GM10248 (cell line): ENCODE results near the gene ZSWIM6.

Source experiments
- CTCF ChIA-PET: fragments of 300-600 bp; sonication (Branson Sonifier 250); formaldehyde crosslinking; extraction: SDS; loops from one replicate; lab custom pipeline; 2021; ENCODE audit warnings: antibody characterized with exemption; lab: Yijun Ruan, JAX
- POLR2A ChIA-PET: fragments of 350-650 bp; sonication (Branson Sonifier 250); formaldehyde crosslinking; extraction: SDS; loops from one replicate; lab custom pipeline; 2020; ENCODE audit warnings: antibody characterized with exemption; lab: Yijun Ruan, JAX
- DNase-seq: peaks from one replicate; pipeline ENCODE4 v3.0.0; 2012; ENCODE audit errors: extremely low spot score
- TF ChIP-seq, protein P1 (sequence below): IDR thresholded peaks from 2 replicates; pipeline ENCODE4 v1.5.1; 2012; ENCODE audit warnings: mild to moderate bottlenecking, low read depth; ENCODE audit errors: extremely low read depth, missing control alignments, control extremely low read depth

The ZSWIM6 gene

DNA sequence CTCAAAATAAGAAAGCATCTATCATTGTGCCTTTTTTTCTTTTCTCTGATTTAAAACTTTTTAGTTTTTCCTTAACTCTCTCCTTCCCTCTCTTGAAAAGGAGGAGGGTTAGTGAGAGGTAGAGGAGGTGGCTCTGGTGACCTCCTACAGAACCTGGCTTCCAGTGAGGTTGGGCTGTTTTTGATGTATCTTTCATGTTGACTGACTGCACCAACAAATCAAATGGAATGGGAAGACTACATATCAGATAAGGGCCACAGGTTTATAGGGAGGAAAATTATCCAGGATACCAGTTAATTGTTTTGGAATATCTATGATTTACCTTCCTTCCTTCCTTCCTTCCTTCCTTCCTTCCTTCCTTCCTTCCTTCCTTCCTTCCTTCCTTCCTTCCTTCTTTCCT is 173.2 kb downstream of the ZSWIM6 start:
- POLR2A ChIA-PET = no interaction called here
- CTCF ChIA-PET = interaction anchor here (1.0 kb wide), 1 partner anchor 9 kb away, joined by 3 read pairs; no protein-coding TSS in a partner anchor
- no peak for DNase-seq
- TF ChIP-seq, protein P1, sequence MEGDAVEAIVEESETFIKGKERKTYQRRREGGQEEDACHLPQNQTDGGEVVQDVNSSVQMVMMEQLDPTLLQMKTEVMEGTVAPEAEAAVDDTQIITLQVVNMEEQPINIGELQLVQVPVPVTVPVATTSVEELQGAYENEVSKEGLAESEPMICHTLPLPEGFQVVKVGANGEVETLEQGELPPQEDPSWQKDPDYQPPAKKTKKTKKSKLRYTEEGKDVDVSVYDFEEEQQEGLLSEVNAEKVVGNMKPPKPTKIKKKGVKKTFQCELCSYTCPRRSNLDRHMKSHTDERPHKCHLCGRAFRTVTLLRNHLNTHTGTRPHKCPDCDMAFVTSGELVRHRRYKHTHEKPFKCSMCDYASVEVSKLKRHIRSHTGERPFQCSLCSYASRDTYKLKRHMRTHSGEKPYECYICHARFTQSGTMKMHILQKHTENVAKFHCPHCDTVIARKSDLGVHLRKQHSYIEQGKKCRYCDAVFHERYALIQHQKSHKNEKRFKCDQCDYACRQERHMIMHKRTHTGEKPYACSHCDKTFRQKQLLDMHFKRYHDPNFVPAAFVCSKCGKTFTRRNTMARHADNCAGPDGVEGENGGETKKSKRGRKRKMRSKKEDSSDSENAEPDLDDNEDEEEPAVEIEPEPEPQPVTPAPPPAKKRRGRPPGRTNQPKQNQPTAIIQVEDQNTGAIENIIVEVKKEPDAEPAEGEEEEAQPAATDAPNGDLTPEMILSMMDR = no peak

- no peak for DNase-seq
- TF ChIP-seq, protein P1 = no peak
- ChIA-PET POLR2A (no interaction called here), CTCF (interaction anchor here (1.0 to 1.4 kb wide), 3 partner anchors 8 to 13 kb away, joined by 3 to 4 read pairs (median 4); no protein-coding TSS in a partner anchor)
These were observed 175.2 kb downstream of the ZSWIM6 start for GRCh38 chr5:61507232-61507631.

- POLR2A ChIA-PET = no interaction called here
- CTCF ChIA-PET = no interaction called here
- TF ChIP-seq, protein P1 = no peak
- DNase-seq = no peak
These were observed 184.9 kb downstream of the ZSWIM6 start for GRCh38 chr5:61516946-61517345.

GRCh38 chr5:61519728-61520277 is 187.7 kb downstream of the ZSWIM6 start:
- POLR2A ChIA-PET = no interaction called here
- DNase-seq = no peak
- CTCF ChIA-PET = interaction anchor here (0.8 kb wide), 1 partner anchor 12 kb away, joined by 3 read pairs; no protein-coding TSS in a partner anchor
- TF ChIP-seq, protein P1 = no peak

DNA sequence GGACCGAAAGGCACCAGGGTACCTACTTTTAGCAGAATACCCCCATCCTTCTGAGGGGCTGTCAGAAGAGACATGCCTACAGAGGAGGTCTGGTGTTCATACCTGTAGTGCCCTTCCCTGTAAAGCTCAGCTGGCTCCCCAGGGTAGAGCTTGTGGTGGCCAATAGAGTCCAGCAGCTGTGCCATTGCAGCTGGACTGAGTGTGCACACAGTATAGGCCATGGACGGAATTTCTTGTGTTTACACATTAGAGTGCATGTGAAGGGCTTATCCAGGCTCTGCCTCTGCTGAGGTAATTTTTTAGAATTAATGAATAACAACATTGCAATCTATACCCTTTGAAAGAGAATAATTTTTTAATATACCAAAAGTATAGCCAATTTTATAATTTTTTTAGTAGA is 191.0 kb downstream of the ZSWIM6 start:
- no peak for DNase-seq
- ChIA-PET CTCF (interaction anchor here (1.0 to 1.2 kb wide), 2 partner anchors 9 to 17 kb away, joined by 3 read pairs; no protein-coding TSS in a partner anchor), POLR2A (no interaction called here)
- TF ChIP-seq, protein P1 = no peak

GRCh38 chr5:61523997-61524396 is 191.9 kb downstream of the ZSWIM6 start:
- CTCF ChIA-PET = interaction anchor here (1.2 kb wide), 1 partner anchor 10 kb away, joined by 3 read pairs; no protein-coding TSS in a partner anchor
- POLR2A ChIA-PET = no interaction called here
- TF ChIP-seq, protein P1 = no peak
- DNase-seq = no peak
